Gastroesophageal sphincter (tissue), 4 donors: ENCODE results near the gene LBP. TPM values are rescaled to one million over a fixed set of nuclear protein-coding genes. Genes with fewer than 3 reads are reported as not detected.

Source experiments
- ATAC-seq: fragments of 150-250 bp; one replicate; pipeline ENCODE4 v1.9.1; 2016; ENCODE audit warnings: mild to moderate bottlenecking, moderate library complexity
- H3K27ac ChIP-seq, 4 donors: fragments of 200-600 bp; sonication (generic) in 3 of 4; 1 replicate in 3 of 4; 2 replicates in 1 of 4; pipeline ENCODE4 v1.5.1; 2016 to 2019
- H3K27me3 ChIP-seq: fragments of 200-600 bp; sonication (generic); one replicate; pipeline ENCODE4 v1.5.1; 2019
- H3K36me3 ChIP-seq, 2 donors: fragments of 200-600 bp; sonication (generic); one replicate each; pipeline ENCODE4 v1.5.1; 2019; ENCODE audit warnings: control low read depth in 1 of 2
- H3K4me1 ChIP-seq, 3 donors: fragments of 200-600 bp; sonication (generic); 1 replicate in 2 of 3; 2 replicates in 1 of 3; pipeline ENCODE4 v1.5.1; 2016 to 2019; ENCODE audit warnings: control low read depth in 2 of 3
- H3K4me3 ChIP-seq, 2 donors: fragments of 200-600 bp; sonication (generic); one replicate each; pipeline ENCODE4 v1.5.1; 2019; ENCODE audit warnings: mild to moderate bottlenecking in 1 of 2, moderate library complexity in 1 of 2
- H3K9me3 ChIP-seq, 3 donors: fragments of 200-600 bp; sonication (generic); one replicate each; pipeline ENCODE4 v1.5.1; 2017 to 2019; ENCODE audit warnings: control low read depth in 2 of 3
- CTCF ChIP-seq, 4 experiments: fragments of 200-600 bp in 2 of 4; fragments of 450-650 bp in 2 of 4; sonication (generic) in 1 of 4; IDR thresholded peaks; one replicate each; pipeline ENCODE4 v1.5.1; 2017 to 2019; ENCODE audit warnings: antibody characterized with exemption in 4 of 4, mild to moderate bottlenecking in 2 of 4, moderate library complexity in 2 of 4
- EP300 ChIP-seq: sonication (generic); formaldehyde crosslinking; IDR thresholded peaks from one replicate; pipeline ENCODE4 v1.6.1; 2017; ENCODE audit warnings: antibody characterized with exemption, mild to moderate bottlenecking
- POLR2A ChIP-seq, 2 donors: fragments of 450-650 bp; IDR thresholded peaks; one replicate each; pipeline ENCODE4 v1.6.1; 2017; ENCODE audit warnings: antibody characterized with exemption in 2 of 2, mild to moderate bottlenecking in 2 of 2, moderate library complexity in 1 of 2
- POLR2AphosphoS5 ChIP-seq: sonication (generic); formaldehyde crosslinking; IDR thresholded peaks from one replicate; pipeline ENCODE4 v1.6.1; 2017; ENCODE audit warnings: antibody characterized with exemption
- WGBS, 2 donors: methylation state at CpG; one replicate each; pipeline ENCODE4 v1.1.5; 2018; ENCODE audit warnings: low coverage in 1 of 2; 5-methylcytosine and 5-hydroxymethylcytosine counted together
- total RNA-seq, 4 donors: library from RNA; depleted of rRNA; stranded (reverse); fragments of >200 nt; gene quantifications; one replicate each; pipeline ENCODE4 v1.1.0, GENCODE V29; 2016

The LBP gene
- total RNA-seq, 4 donors from 2014 or later = 0.19 to 1.8 TPM; not detected in 2

GRCh38 chr20:38320221-38320620, 26.1 kb upstream of the LBP start:
- Histone ChIP-seq H3K36me3 (no peaks in the 10 kb centered on the region), H3K4me1 (no peaks in the 10 kb centered on the region), H3K9me3 (no peaks in the 10 kb centered on the region), H3K27ac (no peak overlapping the region), H3K27me3 (peaks cover 18% of the 10 kb centered on the region), H3K4me3 (no peak overlapping the region)
- ATAC-seq = no peak
- 61 to 90% methylated on average over 4 of the region's 6 CpGs for WGBS, 2 donors
- no peak for TF ChIP-seq EP300
- no peak for TF ChIP-seq POLR2AphosphoS5
- no peak for TF ChIP-seq POLR2A (IDR thresholded peaks at IDR 0.05)
- no peak for TF ChIP-seq CTCF (IDR thresholded peaks at IDR 0.05)

- Histone ChIP-seq H3K27ac (no peak overlapping the region), H3K4me3 (no peak overlapping the region), H3K36me3 (no peaks in the 10 kb centered on the region), H3K9me3 (no peaks in the 10 kb centered on the region), H3K4me1 (no peaks in the 10 kb centered on the region), H3K27me3 (peaks cover 11% of the 10 kb centered on the region)
- peak; percentile 61 for ATAC-seq
- 0 to 1% methylated on average over 5 of the region's 5 CpGs for WGBS, 2 donors
- TF ChIP-seq CTCF (IDR thresholded peaks at IDR 0.05) (peak; percentile 23 to 75 (median 60)), POLR2AphosphoS5 (no peak)
Observed at GRCh38 chr20:38321959-38322598, 24.2 kb upstream of the LBP start.

- TF ChIP-seq POLR2AphosphoS5 (no peak), EP300 (no peak), CTCF (IDR thresholded peaks at IDR 0.05) (no peak)
- Histone ChIP-seq H3K4me1 (no peaks in the 10 kb centered on the region), H3K4me3 (no peak overlapping the region), H3K36me3 (no peaks in the 10 kb centered on the region), H3K27ac (no peak overlapping the region), H3K9me3 (no peaks in the 10 kb centered on the region), H3K27me3 (peaks cover 30% of the 10 kb centered on the region)
- no peak for ATAC-seq
- 90 to 96% methylated on average over 2 to 3 of the region's 3 CpGs for WGBS, 2 donors
Observed at GRCh38 chr20:38324159-38324558, 22.1 kb upstream of the LBP start.

GRCh38 chr20:38325167-38325566, 21.1 kb upstream of the LBP start:
- 21 to 44% methylated on average over 1 to 2 of the region's 3 CpGs for WGBS, 2 donors
- Histone ChIP-seq H3K27ac (no peak overlapping the region), H3K27me3 (peaks cover 31% of the 10 kb centered on the region), H3K4me3 (no peak overlapping the region), H3K36me3 (no peaks in the 10 kb centered on the region), H3K4me1 (no peaks in the 10 kb centered on the region), H3K9me3 (no peaks in the 10 kb centered on the region)
- no peak for TF ChIP-seq POLR2A (IDR thresholded peaks at IDR 0.05)
- TF ChIP-seq EP300 = no peak
- TF ChIP-seq CTCF (IDR thresholded peaks at IDR 0.05) = no peak
- no peak for TF ChIP-seq POLR2AphosphoS5
- no peak for ATAC-seq

GRCh38 chr20:38325905-38326304, 20.4 kb upstream of the LBP start:
- no peaks in the 10 kb centered on the region for H3K9me3 ChIP-seq
- H3K27ac ChIP-seq = no peak overlapping the region
- ATAC-seq = no peak
- peaks cover 36% of the 10 kb centered on the region for H3K27me3 ChIP-seq
- WGBS, 2 donors = 80 to 83% methylated on average over 2 to 3 of the region's 3 CpGs
- no peak for TF ChIP-seq CTCF (IDR thresholded peaks at IDR 0.05)
- TF ChIP-seq EP300 = no peak
- no peaks in the 10 kb centered on the region for H3K4me1 ChIP-seq
- H3K4me3 ChIP-seq = no peak overlapping the region
- no peaks in the 10 kb centered on the region for H3K36me3 ChIP-seq
